Activated CD4-positive, CD25-positive, alpha-beta regulatory T cell treated with anti-CD3 and anti-CD28 coated beads, Interleukin-2, amount 50 U/mL, for 72 hours (primary cell): ENCODE data around the gene PEF1.

ENCODE experiments used
- DNase-seq: peaks from one replicate; pipeline ENCODE4 v3.0.0; 2021

Gene PEF1

GRCh38 chr1:31583082-31583994 is 61.3 kb downstream of the PEF1 start:
- no peak for DNase-seq

- DNase-seq = no peak
These were observed 62.6 kb downstream of the PEF1 start for GRCh38 chr1:31581821-31582810.

GRCh38 chr1:31580891-31581603 is 63.6 kb downstream of the PEF1 start:
- DNase-seq = no peak

GRCh38 chr1:31580513-31580870 is 64.2 kb downstream of the PEF1 start:
- no peak for DNase-seq
